Liver (tissue), 9 donors: ENCODE results near the gene EVA1C. TPM values are rescaled to one million over a fixed set of nuclear protein-coding genes. Genes with fewer than 3 reads are reported as not detected.

ENCODE experiments used
- DNase-seq: peaks from one replicate; pipeline ENCODE4 v3.0.0-alpha.2; 2017; ENCODE audit warnings: low spot score
- H3K27ac ChIP-seq, 2 donors: one replicate each; pipeline ENCODE4 v1.7.0; 2013; ENCODE audit warnings: inconsistent platforms in 2 of 2, low read length in 2 of 2, control low read depth in 1 of 2, low read depth in 1 of 2, mild to moderate bottlenecking in 1 of 2
- H3K27me3 ChIP-seq, 4 donors: one replicate each; pipeline versions ENCODE4 v1.6.1 to v1.7.0; 2013; ENCODE audit warnings: low read length in 3 of 4, inconsistent platforms in 1 of 4, mild to moderate bottlenecking in 1 of 4, moderate library complexity in 1 of 4; ENCODE audit not compliant: control insufficient read depth in 4 of 4, insufficient read depth in 4 of 4
- H3K36me3 ChIP-seq, 4 donors: one replicate each; pipeline versions ENCODE4 v1.6.1 to v1.7.0; 2013; ENCODE audit warnings: low read length in 3 of 4, mild to moderate bottlenecking in 3 of 4, low read depth in 1 of 4, moderate library complexity in 1 of 4; ENCODE audit not compliant: control insufficient read depth in 4 of 4, insufficient read depth in 3 of 4
- H3K4me1 ChIP-seq, 4 donors: one replicate each; pipeline versions ENCODE4 v1.6.1 to v1.7.0; 2013; ENCODE audit warnings: low read length in 3 of 4, mild to moderate bottlenecking in 3 of 4, moderate library complexity in 1 of 4; ENCODE audit not compliant: control insufficient read depth in 4 of 4, insufficient read depth in 4 of 4
- H3K4me3 ChIP-seq, 3 donors: one replicate each; pipeline versions ENCODE4 v1.6.1 to v1.7.0; 2013; ENCODE audit warnings: low read length in 3 of 3, control low read depth in 1 of 3, low read depth in 1 of 3, mild to moderate bottlenecking in 1 of 3
- H3K9ac ChIP-seq, 2 donors: one replicate each; pipeline ENCODE4 v1.7.0; 2013; ENCODE audit warnings: low read length in 2 of 2, mild to moderate bottlenecking in 2 of 2, moderate library complexity in 2 of 2, control low read depth in 1 of 2, low read depth in 1 of 2
- H3K9me3 ChIP-seq, 4 donors: one replicate each; pipeline versions ENCODE4 v1.6.1 to v1.7.0; 2013; ENCODE audit warnings: low read length in 3 of 4; ENCODE audit not compliant: control insufficient read depth in 4 of 4
- ATF3 ChIP-seq: IDR thresholded peaks from 2 replicates; pipeline ENCODE4 v1.6.1; 2016; ENCODE audit warnings: antibody characterized with exemption
- CTCF ChIP-seq: fragments of 150-350 bp; IDR thresholded peaks from 2 replicates; pipeline ENCODE4 v1.5.1; 2017; ENCODE audit warnings: improper control_type of control experiment, low read depth, low read length; ENCODE audit not compliant: missing input control
- EGR1 ChIP-seq, 2 donors: IDR thresholded peaks; 2 replicates each; pipeline ENCODE4 v1.6.1; 2016 to 2018; ENCODE audit warnings: antibody characterized with exemption in 2 of 2, low read depth in 2 of 2
- FOXA1 ChIP-seq: IDR thresholded peaks from 2 replicates; pipeline ENCODE4 v1.6.1; 2016; ENCODE audit warnings: antibody characterized with exemption
- GABPA ChIP-seq, 2 donors: IDR thresholded peaks in 1 of 2; conservative IDR thresholded peaks in 1 of 2; 2 replicates each; pipeline ENCODE4 v1.6.1; 2016; ENCODE audit warnings: antibody characterized with exemption in 2 of 2, mild to moderate bottlenecking in 1 of 2, moderate library complexity in 1 of 2
- HNF4A ChIP-seq, 2 donors: conservative IDR thresholded peaks; 2 replicates each; pipeline ENCODE4 v1.6.1; 2016; ENCODE audit warnings: antibody characterized with exemption in 2 of 2, mild to moderate bottlenecking in 2 of 2
- HNF4G ChIP-seq: IDR thresholded peaks from 2 replicates; pipeline ENCODE4 v1.6.1; 2016; ENCODE audit warnings: antibody characterized with exemption
- JUND ChIP-seq, 2 donors: IDR thresholded peaks; 2 replicates each; pipeline ENCODE4 v1.6.1; 2016; ENCODE audit warnings: antibody characterized with exemption in 2 of 2
- MAX ChIP-seq: IDR thresholded peaks from 2 replicates; pipeline ENCODE4 v1.6.1; 2016; ENCODE audit warnings: antibody characterized with exemption
- NR2F2 ChIP-seq: IDR thresholded peaks from 2 replicates; pipeline ENCODE4 v1.6.1; 2016; ENCODE audit warnings: antibody characterized with exemption
- REST ChIP-seq: IDR thresholded peaks from 2 replicates; pipeline ENCODE4 v1.6.1; 2016; ENCODE audit warnings: antibody characterized with exemption, mild to moderate bottlenecking
- RXRA ChIP-seq, 2 donors: IDR thresholded peaks; 2 replicates each; pipeline ENCODE4 v1.6.1; 2017 to 2018; ENCODE audit warnings: antibody characterized with exemption in 2 of 2, mild to moderate bottlenecking in 1 of 2
- SP1 ChIP-seq: IDR thresholded peaks from 2 replicates; pipeline ENCODE4 v1.6.1; 2018; ENCODE audit warnings: antibody characterized with exemption, mild to moderate bottlenecking
- YY1 ChIP-seq: IDR thresholded peaks from 2 replicates; pipeline ENCODE4 v1.6.1; 2016; ENCODE audit warnings: antibody characterized with exemption, mild to moderate bottlenecking
- WGBS: extraction: QIAGEN DNeasy Blood & Tissue Kit; methylation state at CpG from one replicate; pipeline ENCODE4 v1.1.7; 2013; 5-methylcytosine and 5-hydroxymethylcytosine counted together
- polyA plus RNA-seq, 2 donors: library from polyadenylated mRNA; stranded (reverse) in 1 of 2; unstranded in 1 of 2; fragments of 200-250 nt in 1 of 2; fragments of >200 nt in 1 of 2; fragmentation: Nextera tagmentation in 1 of 2; extraction: Ambion mirVana in 1 of 2; gene quantifications; one replicate each; pipeline versions ENCODE4 v1.2.1 to v1.2.3, GENCODE V29; 2013 to 2015
- total RNA-seq, 2 donors: library from RNA; depleted of rRNA; stranded (reverse); fragments of >200 nt; gene quantifications; one replicate each; pipeline ENCODE4 v1.2.3, GENCODE V29; 2014
- donor health status: healthy.
- donor health status: healthy.
- donor health status: healthy.
- donor health status: healthy.
- donor health status: healthy.

EVA1C gene
- total and polyA plus RNA-seq, 4 donors, result 0.47 to 3.3 (median 2.4) TPM

- TF ChIP-seq CTCF (no peak), JUND (IDR thresholded peaks at IDR 0.05) (no peak), ATF3 (no peak), HNF4A (conservative IDR thresholded peaks at IDR 0.05) (no peak), GABPA (IDR thresholded peaks at IDR 0.05 in 1 of 2, conservative IDR thresholded peaks at IDR 0.05 in 1 of 2) (no peak)
These were observed 82.6 kb downstream of the EVA1C start (continued) for GRCh38 chr21:32494934-32495709.

- WGBS, result 98% methylated on average over 6 of the region's 6 CpGs
- Histone ChIP-seq H3K36me3 (no peaks in the 10 kb centered on the region), H3K4me3 (no peak overlapping the region), H3K4me1 (no peaks in the 10 kb centered on the region), H3K27ac (no peak overlapping the region), H3K9me3 (no peaks in the 10 kb centered on the region), H3K27me3 (no peaks in the 10 kb centered on the region), H3K9ac (no peak overlapping the region)
- TF ChIP-seq HNF4A (conservative IDR thresholded peaks at IDR 0.05), result no peak
- TF ChIP-seq SP1, result no peak
- no peak for TF ChIP-seq YY1
- TF ChIP-seq NR2F2, result no peak
- no peak for TF ChIP-seq GABPA (IDR thresholded peaks at IDR 0.05 in 1 of 2, conservative IDR thresholded peaks at IDR 0.05 in 1 of 2)
- TF ChIP-seq HNF4G, result no peak
- no peak for TF ChIP-seq MAX
- no peak for TF ChIP-seq REST
- no peak for TF ChIP-seq ATF3
- TF ChIP-seq FOXA1, result no peak
- no peak for TF ChIP-seq JUND (IDR thresholded peaks at IDR 0.05)
- TF ChIP-seq RXRA (IDR thresholded peaks at IDR 0.05), result no peak
- TF ChIP-seq EGR1 (IDR thresholded peaks at IDR 0.05; ENCODE audit: low read depth in 2 of 2), result no peak
- DNase-seq, result no peak
These were observed 84.1 kb downstream of the EVA1C start for GRCh38 chr21:32496568-32496967.
